ENCODE data around the gene PACS2.

- no peak for TF ChIP-seq CTCF (IDR thresholded peaks at IDR 0.05)
- no peak for TF ChIP-seq POLR2AphosphoS5 (IDR thresholded peaks at IDR 0.05)
- no peak for TF ChIP-seq POLR2A (IDR thresholded peaks at IDR 0.05)
Measured at GRCh38 chr14:105304565-105304964, 10.0 kb upstream of the PACS2 start.

Data from prostate gland (tissue), 2 donors.